Measurements from ENCODE around the gene SLC8A3.

DNA sequence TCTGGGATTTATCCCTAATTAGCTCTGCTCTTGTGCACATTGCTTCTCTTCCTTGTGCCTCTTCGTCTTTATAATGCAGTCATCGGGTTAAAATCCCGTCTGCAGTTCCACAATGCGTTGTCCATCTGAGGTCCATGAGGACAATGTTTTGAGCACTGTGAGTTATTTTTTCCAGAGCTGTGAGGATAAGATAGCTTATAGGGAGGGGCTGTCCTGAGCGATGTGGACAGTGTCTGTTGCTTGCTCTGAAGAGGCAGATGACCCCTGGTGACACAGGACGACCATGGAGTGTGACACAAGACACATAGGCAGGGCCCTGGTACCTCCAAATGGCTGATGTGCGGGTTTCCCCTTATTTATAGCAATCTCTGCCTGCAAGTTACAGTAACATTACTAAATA lies 177.0 kb downstream of the SLC8A3 start:
- TF ChIP-seq, protein P1, sequence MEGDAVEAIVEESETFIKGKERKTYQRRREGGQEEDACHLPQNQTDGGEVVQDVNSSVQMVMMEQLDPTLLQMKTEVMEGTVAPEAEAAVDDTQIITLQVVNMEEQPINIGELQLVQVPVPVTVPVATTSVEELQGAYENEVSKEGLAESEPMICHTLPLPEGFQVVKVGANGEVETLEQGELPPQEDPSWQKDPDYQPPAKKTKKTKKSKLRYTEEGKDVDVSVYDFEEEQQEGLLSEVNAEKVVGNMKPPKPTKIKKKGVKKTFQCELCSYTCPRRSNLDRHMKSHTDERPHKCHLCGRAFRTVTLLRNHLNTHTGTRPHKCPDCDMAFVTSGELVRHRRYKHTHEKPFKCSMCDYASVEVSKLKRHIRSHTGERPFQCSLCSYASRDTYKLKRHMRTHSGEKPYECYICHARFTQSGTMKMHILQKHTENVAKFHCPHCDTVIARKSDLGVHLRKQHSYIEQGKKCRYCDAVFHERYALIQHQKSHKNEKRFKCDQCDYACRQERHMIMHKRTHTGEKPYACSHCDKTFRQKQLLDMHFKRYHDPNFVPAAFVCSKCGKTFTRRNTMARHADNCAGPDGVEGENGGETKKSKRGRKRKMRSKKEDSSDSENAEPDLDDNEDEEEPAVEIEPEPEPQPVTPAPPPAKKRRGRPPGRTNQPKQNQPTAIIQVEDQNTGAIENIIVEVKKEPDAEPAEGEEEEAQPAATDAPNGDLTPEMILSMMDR (IDR thresholded peaks at IDR 0.05): no peak
- TF ChIP-seq POLR2AphosphoS5 (IDR thresholded peaks at IDR 0.05; ENCODE audit: low read depth, low read length): no peak
